Measurements from ENCODE around the gene PRAMEF17. TPM values are rescaled to one million over a fixed set of nuclear protein-coding genes. Genes with fewer than 3 reads are reported as not detected.

PRAMEF17 gene
- not detected in 2 replicates for total RNA-seq

DNA sequence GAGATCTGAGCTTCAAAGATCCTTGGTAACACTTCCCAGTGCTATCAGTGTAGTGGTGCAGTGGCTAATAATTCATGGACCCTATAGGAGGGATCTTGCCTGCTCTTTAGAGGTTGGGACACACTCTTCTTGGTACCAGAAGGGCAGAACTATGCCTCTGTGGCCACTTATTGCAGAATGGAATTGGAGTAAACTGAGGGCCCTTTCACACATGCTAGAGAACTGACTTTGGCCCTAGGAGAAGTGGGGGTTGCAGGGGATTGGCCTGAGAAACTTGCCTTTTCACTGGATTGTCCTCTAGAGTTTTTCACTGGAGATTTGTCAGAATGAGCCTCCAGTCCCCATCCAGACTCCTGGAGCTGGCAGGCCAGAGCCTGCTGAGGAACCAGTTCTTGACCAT lies at the start of gene PRAMEF17:
TSS of gene PRAMEF17 (plus strand) at position 301 of the 400 bp plus-strand sequence. CDS start at position 327, 26 bp downstream.

GRCh38 chr1:13347034-13347433 lies 42.4 kb upstream of the PRAMEF17 start, which contains the start of gene PRAMEF14:
Gene PRAMEF14, minus strand, starts transcription at chr1:13347134. Its CDS starts 1,820 bp downstream, at chr1:13345314.

DNA sequence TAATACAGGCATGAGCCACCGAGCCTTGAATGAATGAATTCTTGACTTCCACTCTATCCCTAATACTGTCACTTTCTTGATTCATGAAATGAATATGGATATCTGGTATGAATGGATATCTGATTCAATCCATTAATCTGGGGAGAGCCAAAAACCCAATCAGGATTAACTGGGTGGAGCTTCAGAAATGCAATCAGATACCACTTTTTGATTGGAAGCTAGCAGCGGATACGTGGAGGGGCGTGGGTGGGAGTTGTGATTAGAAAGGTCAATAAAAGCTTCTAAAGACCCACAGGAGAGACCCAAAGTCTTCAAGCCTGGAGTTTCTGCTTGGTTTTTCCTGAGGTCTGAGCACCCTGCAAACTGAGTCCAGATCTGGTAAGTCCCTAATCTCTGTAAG lies 20.7 kb downstream of the PRAMEF17 start, which contains the start of gene PRAMEF20:
TSS of gene PRAMEF20 (plus strand) at position 301 of the 400 bp plus-strand sequence. CDS start 5,905 bp downstream, outside the sequence.

Other genes starting within 250 kb of the PRAMEF17 start
- not detected in 2 replicates for gene PRAMEF26, start 233.6 kb upstream of the PRAMEF17 start, total RNA-seq
- gene HNRNPCL4, start 224.0 kb upstream of the PRAMEF17 start, total RNA-seq = not detected in 2 replicates
- gene PRAMEF9, start 217.8 kb upstream of the PRAMEF17 start, total RNA-seq = not detected in 2 replicates
- not detected in 2 replicates for gene PRAMEF13, start 188.2 kb upstream of the PRAMEF17 start, total RNA-seq
- not detected in 2 replicates for gene PRAMEF18, start 163.5 kb upstream of the PRAMEF17 start, total RNA-seq
- not detected in 2 replicates for gene PRAMEF5, start 135.4 kb upstream of the PRAMEF17 start, total RNA-seq
- gene PRAMEF8, start 104.5 kb upstream of the PRAMEF17 start, total RNA-seq = not detected in 2 replicates
- not detected in 2 replicates for gene PRAMEF33, start 86.1 kb upstream of the PRAMEF17 start, total RNA-seq
- gene PRAMEF15, start 74.1 kb upstream of the PRAMEF17 start, total RNA-seq = not detected in 2 replicates
- not detected in 2 replicates for gene PRAMEF14, start 42.5 kb upstream of the PRAMEF17 start, total RNA-seq
- not detected in 2 replicates for gene PRAMEF19, start 17.7 kb upstream of the PRAMEF17 start, total RNA-seq
- not detected in 2 replicates for gene PRAMEF20, start 20.8 kb downstream of the PRAMEF17 start, total RNA-seq
- 0.11 TPM in 1 of 2 replicates, not detected in the other for gene LRRC38, start 124.4 kb downstream of the PRAMEF17 start, total RNA-seq
- gene PDPN, start 194.2 kb downstream of the PRAMEF17 start, total RNA-seq = 48.9 and 62.9 TPM in 2 replicates

Measured in dermis lymphatic vessel endothelial cell (primary cell).